ENCODE results near the gene CADM1.

CADM1 gene

DNA sequence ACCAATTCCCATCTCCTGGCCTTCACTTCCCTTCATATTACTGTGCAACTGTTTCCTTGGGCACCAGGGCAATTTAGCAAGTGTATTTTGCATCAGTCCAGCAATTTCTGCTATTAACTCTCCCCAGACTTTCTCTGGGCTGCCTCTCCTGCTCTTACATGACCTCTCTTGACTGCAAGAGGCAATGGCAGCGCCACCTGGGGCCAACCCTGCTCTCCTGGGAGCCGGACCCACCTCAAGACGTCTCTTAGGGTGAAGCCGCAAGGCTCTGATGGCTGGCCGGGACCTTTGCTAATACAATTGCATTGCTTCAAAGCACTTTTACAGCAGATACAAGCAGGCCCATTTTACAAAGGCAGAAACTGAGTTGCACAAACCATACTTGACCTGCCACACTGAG is 360.2 kb downstream of the CADM1 start:
- DNase-seq = no peak

GRCh38 chr11:115141231-115142114 is 362.7 kb downstream of the CADM1 start:
- no peak for DNase-seq

DNA sequence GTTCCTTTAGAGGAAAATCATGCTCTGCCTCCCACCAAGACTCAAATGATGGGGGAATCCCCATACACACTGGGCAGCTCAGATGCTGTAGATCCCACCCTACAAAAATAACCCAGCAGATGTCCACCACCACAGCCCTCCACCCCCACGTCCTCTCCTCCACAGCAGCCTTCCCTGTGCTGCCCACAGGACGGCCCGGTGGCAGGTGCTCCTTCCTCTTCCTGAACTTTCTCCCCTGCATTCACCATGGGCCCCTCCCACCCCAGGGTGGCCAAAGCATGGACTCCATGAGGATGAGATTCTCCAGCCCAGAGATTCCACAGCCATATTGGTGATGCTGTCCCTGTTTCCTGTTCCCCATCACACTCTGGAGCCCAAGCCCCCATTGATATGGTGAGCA is 368.3 kb downstream of the CADM1 start:
- DNase-seq = no peak

GRCh38 chr11:115134926-115135325 is 369.3 kb downstream of the CADM1 start:
- DNase-seq = no peak

- DNase-seq = no peak
Observed at GRCh38 chr11:115133475-115134209, 370.6 kb downstream of the CADM1 start.

DNA sequence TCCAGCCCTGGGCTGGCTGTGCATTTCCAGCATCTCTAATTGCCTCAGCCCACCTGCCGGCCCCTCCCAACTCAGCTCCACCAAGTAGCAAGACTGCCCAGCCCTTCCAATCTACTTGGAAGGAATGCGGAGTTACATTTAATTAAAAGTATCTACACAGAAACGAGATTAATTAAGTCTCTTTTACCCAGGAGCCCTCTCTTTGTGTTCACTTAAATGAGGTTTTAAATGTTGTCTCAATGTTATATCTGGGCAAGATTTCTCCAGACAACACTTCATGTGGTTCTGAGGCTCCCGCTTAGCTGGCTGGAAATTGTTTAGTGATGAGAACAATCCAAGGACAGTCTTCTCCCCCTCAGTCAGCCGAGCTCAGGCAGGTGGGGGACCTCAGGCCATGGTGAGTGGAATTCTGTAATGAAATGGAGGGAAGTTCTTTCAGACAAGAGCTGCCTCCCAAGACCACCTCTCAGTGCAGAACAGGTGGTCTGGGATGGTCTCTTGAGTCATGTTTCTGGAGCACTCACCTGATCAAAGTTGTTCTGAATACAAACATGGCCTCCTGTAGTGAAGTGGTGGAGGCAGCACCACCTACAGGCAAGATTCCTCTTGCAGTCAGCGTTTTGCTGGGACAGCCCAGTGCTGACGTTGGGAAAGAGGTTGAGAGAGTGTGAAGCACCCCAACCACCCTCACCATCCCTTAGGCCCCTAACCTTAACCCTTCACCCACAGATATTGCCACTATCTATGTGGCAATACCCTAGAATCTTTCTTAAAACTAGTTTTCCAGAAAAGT is 371.6 kb downstream of the CADM1 start:
- DNase-seq = no peak

DNA sequence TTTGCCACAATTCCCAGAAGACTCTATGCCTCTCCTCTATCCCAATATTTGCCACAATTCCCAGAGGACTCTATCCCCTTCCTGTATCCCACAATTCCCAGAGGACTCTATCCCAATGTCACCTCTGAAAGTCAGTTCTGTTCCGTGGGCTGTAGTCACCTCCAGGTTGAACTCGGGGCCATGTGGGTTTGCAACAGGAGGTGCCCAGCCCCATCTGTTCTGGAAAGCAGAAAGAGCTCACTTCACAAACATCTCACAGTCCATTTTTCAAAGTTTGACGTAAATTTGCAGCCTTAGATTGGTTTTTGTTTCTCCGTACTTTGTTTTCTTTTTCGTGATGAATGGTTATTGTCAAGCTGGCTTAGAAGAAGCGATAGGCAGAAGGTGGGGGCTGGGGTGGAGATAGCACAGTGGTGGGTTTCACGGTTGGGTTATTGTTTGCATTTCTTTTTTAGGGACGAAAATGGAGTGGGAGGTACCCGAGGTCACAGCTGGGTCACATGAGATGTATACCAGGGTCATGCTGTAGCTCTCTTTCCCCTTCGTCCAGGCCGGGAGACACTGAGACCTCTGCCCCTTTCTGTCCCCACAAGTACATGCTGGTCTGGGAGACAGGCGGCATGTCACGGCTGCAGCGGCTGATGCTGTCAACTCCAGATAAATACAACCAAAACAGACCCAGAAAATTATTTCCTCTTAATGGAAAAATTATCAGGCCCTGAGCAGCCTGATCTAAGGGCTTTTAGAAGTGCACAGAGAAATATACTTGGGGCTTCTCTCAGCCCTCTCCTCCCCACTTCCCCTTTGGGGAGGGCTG is 374.5 kb downstream of the CADM1 start:
- DNase-seq = no peak

DNA sequence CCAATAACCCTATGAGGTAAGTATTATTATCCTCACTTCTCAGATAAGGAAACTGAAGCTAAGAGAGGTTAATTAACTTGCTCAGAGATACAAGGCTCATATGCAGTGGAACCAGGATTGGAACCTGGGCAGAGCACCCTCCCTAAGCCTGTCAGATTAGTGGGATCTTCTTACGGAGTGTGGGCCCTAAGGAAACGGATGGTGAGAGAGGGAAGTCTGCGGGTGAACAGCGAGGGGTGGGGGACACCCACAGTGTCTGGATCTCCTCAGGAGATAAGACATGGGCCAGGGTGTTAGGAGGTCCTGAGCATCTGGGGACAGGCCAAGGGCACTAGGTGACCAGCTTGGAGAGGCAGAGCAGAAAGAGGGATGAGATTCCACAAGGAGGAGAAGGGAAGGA is 376.0 kb downstream of the CADM1 start:
- no peak for DNase-seq

- no peak for DNase-seq
Observed at GRCh38 chr11:115127790-115128189, 376.4 kb downstream of the CADM1 start.

DNA sequence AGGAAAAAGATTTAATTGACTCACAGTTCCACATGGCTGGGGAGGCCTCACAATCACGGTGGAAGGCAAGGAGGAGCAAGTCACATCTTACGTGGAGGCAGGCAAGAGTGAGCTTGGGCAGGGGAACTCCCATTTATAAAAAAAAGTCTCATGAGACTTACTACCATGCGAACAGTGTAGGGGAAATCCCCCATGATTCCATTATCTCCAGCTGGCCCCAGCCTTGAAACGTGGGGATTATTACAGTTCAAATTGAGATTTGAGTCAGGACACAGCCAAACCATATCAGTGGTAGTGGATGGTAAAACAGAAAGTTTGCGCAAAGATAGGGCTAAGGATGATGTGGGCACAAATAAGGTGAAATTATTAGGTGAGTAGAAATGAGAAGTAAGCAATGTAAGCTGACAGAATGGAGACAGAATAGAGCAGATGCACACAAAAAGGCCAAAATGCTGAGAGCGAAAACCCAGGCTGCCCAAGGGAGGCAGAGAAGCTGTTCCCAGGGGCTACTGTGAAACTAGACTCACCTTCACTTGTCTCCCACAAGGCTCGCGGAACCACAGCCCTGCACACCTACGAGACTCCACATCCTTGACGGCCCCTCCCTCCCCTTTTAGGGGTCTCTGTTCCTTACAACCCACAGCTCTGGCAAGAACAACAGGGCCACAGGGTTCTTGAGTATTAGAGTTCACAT is 377.6 kb downstream of the CADM1 start:
- DNase-seq = no peak

GRCh38 chr11:115126092-115126491 is 378.1 kb downstream of the CADM1 start:
- DNase-seq = no peak

DNA sequence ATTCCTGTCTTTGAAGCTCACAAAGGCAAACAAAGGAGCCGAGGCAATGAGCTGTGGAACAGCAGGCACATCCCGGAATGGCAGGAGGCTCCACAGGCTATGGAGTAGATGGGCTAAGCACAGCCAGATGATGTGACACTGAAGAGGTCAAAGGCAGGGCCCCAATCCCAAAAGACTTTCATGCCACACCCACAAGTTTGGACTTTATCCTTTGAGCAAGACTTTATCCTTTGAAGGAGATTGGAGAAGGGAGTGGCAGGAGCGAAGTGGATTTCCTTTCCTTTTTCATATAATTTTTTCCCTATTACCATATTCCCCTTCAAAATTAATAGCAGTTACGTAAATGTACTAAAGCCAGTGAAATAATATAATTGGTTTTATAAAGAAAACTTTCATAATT is 379.4 kb downstream of the CADM1 start:
- DNase-seq = no peak

GRCh38 chr11:115123641-115124040 is 380.6 kb downstream of the CADM1 start:
- no peak for DNase-seq

DNA sequence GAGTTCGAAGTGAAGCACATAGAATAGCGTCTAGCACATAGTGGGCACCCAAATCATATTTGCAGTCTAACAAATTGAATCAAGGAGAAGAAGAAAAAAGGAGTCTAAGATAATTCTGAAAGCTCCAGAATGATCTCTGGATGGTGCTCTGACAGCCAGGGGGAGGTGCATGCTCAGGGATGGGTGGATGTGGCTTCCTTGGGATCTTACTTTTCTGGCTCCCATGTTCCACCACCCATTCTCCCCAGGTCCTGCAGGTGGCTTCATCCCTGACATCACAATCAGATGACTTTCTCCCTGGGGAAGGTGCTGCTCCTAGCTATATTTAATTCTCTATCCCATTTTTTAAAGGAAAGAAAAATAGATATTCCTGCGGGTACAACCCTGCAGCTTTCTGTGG is 381.9 kb downstream of the CADM1 start:
- DNase-seq = no peak
